CD4-positive, alpha-beta T cell treated with Interleukin-17A for 1 hour (primary cell): Measurements from ENCODE around the gene AGAP3.
A peak's percentile ranks its signal among the peaks of the same experiment; 100 is the strongest.

Source experiments
- DNase-seq: peaks from one replicate; pipeline ENCODE4 v3.0.0-alpha.2; 2020

The AGAP3 gene

DNA sequence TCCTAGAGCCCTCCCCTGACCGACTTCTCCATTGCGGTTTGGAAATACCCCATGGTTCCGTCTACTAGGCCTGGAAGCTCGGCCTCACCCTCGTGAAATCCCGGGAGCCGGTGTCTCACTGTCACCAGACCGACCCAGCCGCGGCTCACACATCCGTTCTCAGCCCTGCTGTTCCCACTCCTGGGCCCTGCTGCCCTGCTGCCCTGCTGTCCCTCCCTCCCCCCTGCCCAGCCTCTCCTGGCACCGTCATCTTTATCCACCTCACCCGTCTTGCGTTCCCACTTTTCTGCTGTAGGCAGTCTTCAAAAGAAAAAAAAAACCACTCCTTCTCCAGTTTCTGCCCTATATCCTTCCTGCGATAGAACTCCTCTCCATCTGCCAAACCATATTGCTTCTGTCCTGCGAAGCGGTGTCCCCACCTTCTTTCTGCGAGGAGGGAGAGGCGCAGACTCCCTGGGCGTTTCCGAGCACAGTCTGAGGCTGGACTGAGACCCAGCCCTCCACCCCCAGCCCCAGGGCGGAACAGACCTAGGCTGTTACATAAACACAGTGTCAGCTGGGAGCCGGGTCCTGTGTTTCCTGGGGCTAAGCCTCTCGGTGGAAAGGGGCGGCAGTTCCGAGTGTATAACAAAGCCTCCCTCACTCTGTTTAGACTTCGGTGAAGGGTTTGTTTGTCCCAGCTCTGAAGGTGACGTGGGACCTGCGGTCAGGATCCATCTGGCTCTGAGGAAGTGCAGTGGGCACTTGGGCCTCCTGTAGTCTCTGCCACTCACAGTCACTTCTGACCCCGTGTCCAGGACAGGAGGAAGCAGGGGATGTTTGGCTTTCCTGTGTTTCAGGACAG lies 2.8 kb downstream of the AGAP3 start:
- peak; percentile 31 for DNase-seq

DNA sequence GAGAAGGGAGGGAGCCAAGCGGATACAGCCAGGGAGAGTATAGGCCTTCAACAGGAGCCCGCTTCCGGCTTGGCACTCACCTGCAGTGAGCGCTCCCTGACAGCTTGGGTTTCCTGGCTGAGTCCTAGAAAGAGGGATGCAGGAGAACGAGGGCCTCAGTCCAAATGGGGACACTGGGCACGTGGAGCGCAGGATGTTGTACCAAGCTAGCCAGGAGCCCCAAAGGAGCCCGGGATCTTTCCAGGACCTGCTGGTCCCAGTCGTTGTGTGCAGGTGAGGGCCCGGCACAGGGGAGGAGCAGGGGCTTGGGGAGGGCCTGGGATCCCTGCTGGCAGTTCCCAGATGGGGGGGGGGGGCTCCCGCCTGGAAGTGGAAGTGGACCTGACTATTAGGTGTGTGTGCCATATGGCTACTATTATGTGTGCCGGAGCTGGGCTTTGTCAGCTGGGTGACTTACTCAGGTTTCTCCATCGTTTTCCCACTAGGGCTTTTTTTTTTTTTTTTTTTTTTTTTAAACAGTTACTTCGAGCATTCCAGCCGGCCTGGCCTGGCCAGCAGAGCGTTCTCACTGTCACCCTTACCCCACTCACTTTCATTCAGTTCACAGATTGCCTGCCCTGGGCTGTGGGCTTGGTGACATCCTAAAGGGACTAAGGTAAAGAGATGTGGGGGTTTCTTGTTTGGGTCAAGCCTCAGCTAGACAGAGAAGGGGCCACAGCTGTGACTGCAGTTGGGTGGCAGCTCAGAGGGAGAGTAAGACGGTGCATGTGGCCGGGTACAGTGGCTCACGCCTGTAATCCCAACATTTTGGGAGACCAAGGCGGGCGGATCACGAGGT lies 3.8 kb downstream of the AGAP3 start:
- no peak for DNase-seq

GRCh38 chr7:151091003-151091402 lies 4.7 kb downstream of the AGAP3 start:
- no peak for DNase-seq

DNA sequence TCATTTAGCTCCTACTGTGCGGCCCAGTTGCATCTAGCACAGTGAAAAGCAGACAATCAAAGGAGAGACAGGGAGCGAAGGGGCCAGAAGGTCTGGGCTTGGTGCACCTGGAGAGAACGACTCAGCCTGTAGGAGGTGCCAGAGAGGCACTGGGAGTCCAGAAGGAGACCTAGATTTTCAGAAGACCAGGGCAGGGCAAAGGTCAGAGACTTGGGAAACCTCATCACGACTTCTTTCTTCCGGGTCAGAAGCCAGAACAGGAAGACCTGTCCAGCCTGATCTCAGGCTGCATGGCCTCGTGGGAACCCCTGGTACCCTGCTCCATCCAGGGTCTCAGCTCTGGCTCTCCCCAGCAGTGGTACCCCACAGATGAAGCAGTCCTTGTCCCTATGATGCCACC lies 5.2 kb downstream of the AGAP3 start:
- DNase-seq, result no peak

DNA sequence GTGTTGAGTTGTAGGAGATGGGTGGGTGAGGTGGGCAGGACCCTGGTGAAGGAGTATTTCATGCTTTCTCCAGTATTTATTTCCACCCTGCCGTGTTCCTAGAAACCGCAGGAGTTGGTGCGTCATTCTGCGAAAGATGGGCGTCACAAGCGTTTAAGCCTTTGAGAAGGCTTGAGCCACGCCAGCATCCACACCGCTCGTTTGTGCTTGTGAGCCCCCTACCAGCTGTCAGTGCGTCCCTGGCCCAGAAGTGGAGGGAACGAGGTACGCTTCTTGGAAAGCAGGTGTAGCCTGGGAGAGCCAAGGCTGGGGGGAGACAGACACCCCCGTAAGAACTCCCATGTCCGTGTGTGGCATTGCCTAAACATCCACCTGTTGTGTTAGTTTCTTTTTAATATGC lies 5.7 kb downstream of the AGAP3 start:
- DNase-seq, result no peak

- DNase-seq, result no peak
Observed at GRCh38 chr7:151093748-151094147, 7.5 kb downstream of the AGAP3 start.

GRCh38 chr7:151094675-151095074 lies 8.4 kb downstream of the AGAP3 start:
- DNase-seq, result no peak

DNA sequence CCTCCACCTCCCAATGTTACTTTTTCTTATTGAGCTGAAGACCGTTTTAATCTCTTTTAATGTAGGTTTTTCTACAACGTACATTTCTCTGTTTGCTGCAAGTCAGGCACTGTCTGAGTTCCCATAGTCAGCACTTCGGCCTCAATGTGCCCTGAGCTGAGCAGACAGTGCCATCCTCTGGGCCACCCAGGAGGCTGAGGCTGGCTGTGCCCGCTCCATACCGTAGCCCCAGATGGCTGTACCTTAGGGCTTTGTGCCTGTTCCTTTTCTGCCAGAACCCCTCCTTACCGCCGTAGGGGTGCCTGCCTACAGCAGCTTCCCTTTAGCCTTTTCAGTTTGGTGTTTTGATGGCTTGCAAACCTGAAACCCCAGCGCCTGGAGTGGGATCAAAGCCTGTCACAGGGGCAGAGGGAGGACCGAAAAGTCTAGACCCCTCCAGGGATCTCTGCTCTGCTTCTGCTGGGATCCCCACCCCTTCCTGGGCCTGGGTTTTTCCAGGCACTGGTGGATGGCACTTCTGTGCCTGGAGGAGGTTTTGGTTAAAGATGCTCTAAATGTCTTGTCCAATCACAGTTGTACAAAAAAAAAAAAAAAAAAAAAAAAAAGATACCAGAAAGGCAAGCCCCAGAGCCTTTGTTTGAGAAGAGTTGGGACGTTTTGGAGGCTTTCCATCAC lies 9.0 kb downstream of the AGAP3 start:
- DNase-seq, result no peak

DNA sequence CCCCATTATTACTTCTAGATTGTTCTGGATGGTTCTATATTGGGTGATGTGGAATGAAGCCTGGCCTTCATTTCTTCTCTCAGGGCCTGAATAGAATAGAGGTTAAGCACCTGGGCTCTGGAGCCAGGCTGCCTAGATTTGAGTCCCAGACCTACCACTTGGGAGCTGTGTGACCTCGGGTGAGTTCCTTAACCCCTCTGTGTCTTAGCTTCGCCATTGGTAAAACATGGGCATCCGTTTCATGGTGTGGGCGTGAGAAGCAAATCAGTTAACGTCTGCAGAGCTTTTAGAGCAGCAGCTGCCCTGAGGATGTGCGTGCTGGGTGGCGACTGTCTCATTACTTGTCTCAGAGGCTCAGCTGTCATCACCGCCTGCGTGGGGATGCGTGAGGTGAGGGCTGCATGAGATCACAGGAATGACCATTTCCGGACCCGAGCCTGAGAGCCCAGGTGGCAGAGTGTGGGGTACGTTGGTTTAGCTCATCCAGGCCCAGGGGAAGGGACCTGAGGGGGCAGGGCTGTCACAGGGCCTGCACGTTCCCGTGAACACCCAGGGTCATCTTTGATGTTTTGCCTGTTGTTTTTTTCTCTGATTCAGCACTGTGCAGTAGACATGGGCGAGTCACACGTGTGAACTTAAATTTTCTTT lies 9.7 kb downstream of the AGAP3 start:
- no peak for DNase-seq

GRCh38 chr7:151099486-151100211 lies 13.4 kb downstream of the AGAP3 start:
- DNase-seq, result no peak

DNA sequence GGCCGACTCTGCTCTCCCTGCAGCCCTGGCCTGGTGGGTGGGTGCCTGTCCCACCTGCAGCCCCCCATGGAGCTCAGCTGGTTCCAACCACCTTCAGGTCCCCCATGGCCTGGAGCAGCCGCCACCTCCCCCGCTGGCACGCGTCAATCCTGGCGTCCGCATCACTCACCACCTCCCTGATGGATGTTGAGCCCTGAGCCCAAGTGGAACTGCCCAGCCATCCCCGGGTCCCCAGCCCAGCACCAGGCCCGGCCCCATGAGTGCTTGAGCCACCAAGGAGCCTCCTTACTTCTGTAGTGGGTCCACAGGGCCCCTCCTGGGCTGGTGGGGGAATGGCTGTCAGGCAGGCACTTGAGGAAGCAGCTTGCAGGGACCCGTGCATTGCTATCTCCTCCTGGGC lies 14.6 kb downstream of the AGAP3 start:
- DNase-seq, result no peak

- no peak for DNase-seq
Observed at GRCh38 chr7:151101621-151102396, 15.5 kb downstream of the AGAP3 start.

DNA sequence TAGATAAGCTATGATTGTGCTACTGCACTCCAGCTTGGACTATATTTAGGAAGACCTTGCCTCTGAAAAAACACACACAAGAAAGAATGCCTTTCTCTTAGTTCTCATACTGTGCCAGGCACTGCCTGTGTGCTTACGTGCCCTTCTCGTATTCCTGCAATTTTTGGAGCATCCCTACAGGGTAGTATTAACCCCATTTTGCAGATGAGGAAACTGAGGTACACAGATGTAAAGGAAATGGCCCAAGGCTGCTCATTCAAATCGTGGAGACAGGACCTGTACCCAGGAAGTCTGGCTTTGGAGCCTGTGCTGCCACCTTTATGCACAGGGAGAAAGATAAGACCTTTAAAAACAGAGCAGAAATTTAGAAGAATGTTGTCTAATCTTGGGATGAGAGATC lies 16.7 kb downstream of the AGAP3 start:
- DNase-seq, result no peak

- no peak for DNase-seq
Observed at GRCh38 chr7:151103973-151104372, 17.7 kb downstream of the AGAP3 start.

GRCh38 chr7:151104411-151105235 lies 18.3 kb downstream of the AGAP3 start:
- no peak for DNase-seq

DNA sequence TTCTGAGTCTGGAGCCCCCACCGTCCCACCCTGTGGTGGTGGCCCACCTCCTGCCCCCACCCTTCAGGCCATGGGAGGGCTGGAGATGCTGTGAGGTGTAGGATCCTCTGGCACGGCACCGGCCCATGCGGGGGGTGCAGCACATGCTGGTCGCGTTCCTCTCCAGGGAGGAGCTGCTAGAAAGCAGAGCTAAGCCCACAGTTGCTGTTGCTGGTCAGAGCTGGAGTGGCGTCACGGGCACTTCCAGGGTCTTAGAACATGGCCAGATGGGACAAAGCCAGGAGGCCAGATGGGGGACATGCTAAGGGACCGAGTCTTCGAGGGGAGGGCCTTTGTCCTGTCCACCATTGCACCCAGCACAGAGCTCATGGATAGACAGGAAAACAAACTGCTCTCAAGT lies 21.6 kb downstream of the AGAP3 start:
- no peak for DNase-seq

DNA sequence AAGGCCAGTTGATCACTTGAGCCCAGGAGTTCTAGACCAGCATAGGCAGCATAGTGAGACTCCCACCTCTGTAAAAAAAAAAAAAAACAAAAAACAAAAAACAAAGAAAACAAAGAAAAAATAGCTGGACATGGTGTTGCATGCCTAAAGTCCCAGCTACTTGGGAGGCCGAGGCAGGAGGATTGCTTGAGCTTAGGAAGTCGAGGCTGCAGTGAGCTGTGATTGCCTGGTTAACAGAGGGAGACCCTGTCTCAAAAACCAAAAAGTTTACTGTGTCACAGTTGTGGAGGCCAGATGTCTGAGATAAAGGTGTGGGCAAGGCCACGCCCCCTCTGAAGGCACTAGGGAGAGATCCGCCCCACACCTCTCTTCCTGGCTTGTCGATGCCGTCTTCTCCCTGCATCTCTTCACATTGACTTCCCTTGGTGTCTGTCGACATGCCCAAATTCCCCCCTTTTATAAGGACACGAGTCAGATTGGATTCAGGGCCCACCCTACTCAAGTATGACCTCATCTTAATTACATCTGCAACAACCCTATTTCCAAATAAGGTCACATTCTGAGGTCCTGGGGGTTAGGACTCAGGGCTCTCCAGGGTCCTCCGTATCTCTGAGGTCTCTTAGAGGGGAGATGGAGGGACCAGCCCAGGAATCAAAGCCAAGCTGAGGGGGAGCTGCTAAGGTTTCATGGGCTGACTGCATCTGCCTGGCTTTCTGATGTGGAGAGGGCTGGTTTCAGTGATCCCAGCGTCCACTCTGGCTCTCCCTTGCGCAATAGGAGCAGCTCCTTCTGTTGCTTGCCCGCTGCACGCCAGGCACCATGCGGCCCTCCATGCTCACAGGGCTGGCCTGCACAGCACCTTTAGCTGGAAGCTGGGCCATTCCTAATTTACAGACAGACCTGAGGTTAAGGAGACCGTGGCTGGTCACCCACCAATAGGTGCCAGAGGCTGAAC lies 23.1 kb downstream of the AGAP3 start:
- DNase-seq, result no peak

DNA sequence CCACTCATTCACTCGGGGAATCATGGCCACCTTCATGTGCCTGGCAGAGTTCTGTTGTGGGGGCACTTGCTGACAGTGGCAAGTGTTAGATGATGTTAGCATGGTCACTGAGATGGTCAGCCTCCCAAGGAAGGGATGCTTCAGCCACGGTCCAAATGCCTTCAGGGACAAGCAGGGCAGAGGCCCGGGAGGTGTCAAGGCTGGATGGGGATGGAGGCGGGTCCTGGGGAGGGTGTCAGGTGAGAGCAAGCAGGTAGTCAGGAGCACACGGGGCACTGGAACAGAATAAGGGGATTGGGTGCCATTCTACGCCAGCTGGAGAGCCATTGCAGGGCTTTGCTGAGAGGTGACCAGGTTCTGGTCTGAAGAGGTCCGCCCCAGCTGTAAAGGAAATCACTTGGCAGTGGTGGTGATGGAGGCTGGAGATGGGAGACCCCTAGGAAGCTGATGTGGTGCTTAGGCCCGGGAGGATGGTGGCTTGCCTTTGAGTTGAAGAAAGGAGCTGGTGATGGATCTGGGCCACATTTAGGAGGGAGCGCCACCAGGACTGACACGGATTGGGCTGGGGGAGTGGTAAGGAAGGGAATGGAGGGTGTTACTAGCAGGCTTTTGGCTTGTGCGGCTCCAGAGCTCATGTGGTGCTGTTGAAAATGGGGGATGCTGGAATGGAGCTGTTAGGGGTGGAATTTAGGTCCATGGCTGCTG lies 24.1 kb downstream of the AGAP3 start:
- no peak for DNase-seq
